Right atrium auricular region (tissue), 2 donors: ENCODE results near the gene PRPF40B. TPM values are rescaled to one million over a fixed set of nuclear protein-coding genes. Genes with fewer than 3 reads are reported as not detected.
A peak's percentile ranks its signal among the peaks of the same experiment; 100 is the strongest.

Experiments used
- DNase-seq: peaks from one replicate; pipeline ENCODE4 v3.0.0-alpha.2; 2019; ENCODE audit warnings: low spot score
- H3K27ac ChIP-seq, 2 donors: fragments of 200-600 bp; sonication (generic); 1 replicate in 1 of 2; 2 replicates in 1 of 2; pipeline ENCODE4 v1.5.1; 2016 to 2019
- H3K27me3 ChIP-seq, 2 donors: fragments of 200-600 bp; sonication (generic); one replicate each; pipeline versions ENCODE4 v1.5.1 to v1.6.0; 2017 to 2019
- H3K36me3 ChIP-seq: fragments of 200-600 bp; sonication (generic); one replicate; pipeline ENCODE4 v1.5.1; 2016
- H3K4me1 ChIP-seq, 2 donors: fragments of 200-600 bp; sonication (generic); one replicate each; pipeline versions ENCODE4 v1.5.1 to v1.6.0; 2017 to 2019
- H3K4me3 ChIP-seq, 2 donors: fragments of 200-600 bp; sonication (generic); 1 replicate in 1 of 2; 2 replicates in 1 of 2; pipeline ENCODE4 v1.5.1; 2017 to 2019; ENCODE audit warnings: mild to moderate bottlenecking in 1 of 2, moderate library complexity in 1 of 2
- H3K9me3 ChIP-seq, 2 donors: fragments of 200-600 bp; sonication (generic); one replicate each; pipeline ENCODE4 v1.5.1; 2019
- total RNA-seq, 2 donors: library from RNA; depleted of rRNA; stranded (reverse); fragments of >200 nt; gene quantifications; one replicate each; pipeline ENCODE4 v1.1.0, GENCODE V29; 2016
- TF ChIP-seq, protein P1 (sequence below), 2 donors: fragments of 200-600 bp; sonication (generic); IDR thresholded peaks; one replicate each; pipeline ENCODE4 v1.5.1; 2019; ENCODE audit warnings: antibody characterized with exemption in 2 of 2

Gene PRPF40B
- total RNA-seq, 2 donors from 2014 or later, result 14.9 to 16.0 TPM

DNA sequence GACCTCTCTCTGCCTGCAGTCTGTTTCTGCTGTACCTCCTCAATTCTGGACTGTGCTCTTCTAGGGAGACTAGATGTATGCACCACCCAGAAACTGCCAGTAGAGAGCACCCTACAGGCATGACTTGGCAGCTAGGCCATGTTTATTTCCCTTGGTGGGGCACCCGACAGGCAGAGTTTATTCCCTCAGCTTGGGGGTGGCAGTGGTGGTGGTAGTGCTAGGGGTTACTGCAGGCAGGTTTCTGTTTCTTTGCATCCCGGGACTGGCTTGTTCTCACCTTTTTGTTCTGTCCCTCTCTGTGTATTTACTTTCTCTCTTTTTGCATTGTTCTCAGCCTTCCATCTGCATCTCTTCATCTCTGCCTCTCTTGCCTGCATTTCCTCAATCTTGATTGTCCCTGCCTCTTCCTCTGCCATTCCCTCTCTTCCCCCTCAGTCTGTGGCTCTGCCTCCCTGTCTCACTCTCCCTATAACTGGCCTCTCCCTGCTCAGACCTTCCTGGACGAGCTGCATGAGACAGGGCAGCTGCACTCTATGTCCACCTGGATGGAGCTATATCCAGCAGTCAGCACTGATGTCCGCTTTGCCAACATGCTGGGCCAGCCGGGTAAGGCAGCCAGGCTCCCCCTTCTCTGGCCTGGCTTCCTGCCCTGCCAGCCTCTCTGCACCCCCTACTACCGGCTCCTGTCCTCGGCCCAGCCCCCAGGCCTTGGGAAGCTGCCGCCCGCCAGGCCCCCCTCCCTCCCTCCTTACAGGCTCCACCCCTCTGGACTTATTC, 13.8 kb downstream of the PRPF40B start:
- Histone ChIP-seq H3K4me1 (peaks cover 0 to 17% of the 10 kb centered on the region in 2 donors), H3K36me3 (peaks cover 26% of the 10 kb centered on the region)
- TF ChIP-seq, protein P1, sequence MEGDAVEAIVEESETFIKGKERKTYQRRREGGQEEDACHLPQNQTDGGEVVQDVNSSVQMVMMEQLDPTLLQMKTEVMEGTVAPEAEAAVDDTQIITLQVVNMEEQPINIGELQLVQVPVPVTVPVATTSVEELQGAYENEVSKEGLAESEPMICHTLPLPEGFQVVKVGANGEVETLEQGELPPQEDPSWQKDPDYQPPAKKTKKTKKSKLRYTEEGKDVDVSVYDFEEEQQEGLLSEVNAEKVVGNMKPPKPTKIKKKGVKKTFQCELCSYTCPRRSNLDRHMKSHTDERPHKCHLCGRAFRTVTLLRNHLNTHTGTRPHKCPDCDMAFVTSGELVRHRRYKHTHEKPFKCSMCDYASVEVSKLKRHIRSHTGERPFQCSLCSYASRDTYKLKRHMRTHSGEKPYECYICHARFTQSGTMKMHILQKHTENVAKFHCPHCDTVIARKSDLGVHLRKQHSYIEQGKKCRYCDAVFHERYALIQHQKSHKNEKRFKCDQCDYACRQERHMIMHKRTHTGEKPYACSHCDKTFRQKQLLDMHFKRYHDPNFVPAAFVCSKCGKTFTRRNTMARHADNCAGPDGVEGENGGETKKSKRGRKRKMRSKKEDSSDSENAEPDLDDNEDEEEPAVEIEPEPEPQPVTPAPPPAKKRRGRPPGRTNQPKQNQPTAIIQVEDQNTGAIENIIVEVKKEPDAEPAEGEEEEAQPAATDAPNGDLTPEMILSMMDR (IDR thresholded peaks at IDR 0.05), result peak; percentile 30 to 74

DNA sequence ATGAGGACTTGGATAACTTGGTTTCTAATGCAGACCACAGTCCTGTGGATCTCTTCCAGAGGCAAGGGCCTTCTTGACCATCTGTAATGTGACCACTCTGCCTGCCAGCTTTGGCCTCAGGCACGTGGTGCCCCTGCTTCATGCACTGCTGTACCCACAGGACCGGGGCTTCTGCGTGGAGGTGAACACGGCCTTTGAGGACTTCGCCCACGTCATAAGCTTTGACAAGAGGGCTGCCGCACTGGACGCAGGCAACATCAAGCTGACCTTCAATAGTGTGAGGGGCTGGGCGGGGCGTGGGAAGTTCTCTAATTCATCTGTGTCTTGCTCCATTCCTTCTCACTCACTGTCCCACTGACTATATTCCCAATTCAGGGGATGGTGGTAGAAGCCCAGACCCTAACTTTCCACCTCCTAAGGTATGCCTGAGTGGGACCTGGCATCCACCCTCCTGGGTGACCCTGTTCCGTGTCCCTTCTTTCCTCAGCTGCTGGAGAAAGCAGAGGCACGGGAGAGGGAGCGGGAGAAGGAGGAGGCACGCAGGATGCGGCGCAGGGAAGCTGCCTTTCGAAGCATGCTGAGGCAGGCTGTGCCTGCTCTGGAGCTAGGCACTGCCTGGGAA, 18.5 kb downstream of the PRPF40B start:
- TF ChIP-seq, protein P1 (IDR thresholded peaks at IDR 0.05), result no peak
- no peak for DNase-seq
- Histone ChIP-seq H3K4me3 (no peak overlapping the region), H3K9me3 (no peaks in the 10 kb centered on the region), H3K4me1 (peaks cover 0 to 33% of the 10 kb centered on the region in 2 donors), H3K27ac (no peak overlapping the region), H3K36me3 (peaks cover 49% of the 10 kb centered on the region), H3K27me3 (no peaks in the 10 kb centered on the region)

More for the DNA sequence above, 13.8 kb downstream of the PRPF40B start:
- Histone ChIP-seq H3K9me3 (no peaks in the 10 kb centered on the region), H3K27ac (peak overlapping the region in 1 of 2 donors; percentile 19), H3K27me3 (no peaks in the 10 kb centered on the region), H3K4me3 (no peak overlapping the region)
- DNase-seq, result no peak

DNA sequence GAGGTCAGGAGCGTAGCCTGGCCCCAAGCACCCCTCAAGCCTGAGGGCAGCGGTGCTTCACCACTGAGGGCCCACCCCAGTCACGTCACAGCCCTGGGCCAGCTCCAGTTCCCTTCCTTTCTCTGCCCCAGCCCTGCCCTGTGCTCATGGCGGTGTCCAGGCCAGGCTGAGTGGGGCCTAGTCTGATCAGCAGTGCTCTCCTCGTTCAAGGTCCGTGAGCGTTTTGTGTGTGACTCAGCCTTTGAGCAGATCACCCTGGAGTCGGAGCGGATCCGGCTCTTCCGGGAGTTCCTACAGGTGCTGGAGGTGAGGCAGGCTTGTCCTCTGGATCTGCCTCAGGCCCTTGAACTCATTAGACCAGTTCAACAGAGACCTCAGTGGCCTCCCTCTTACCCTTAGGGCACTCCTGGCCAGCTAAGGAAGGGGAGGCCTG, 19.0 kb downstream of the PRPF40B start:
- Histone ChIP-seq H3K36me3 (peaks cover 52% of the 10 kb centered on the region), H3K4me3 (no peak overlapping the region), H3K27me3 (no peaks in the 10 kb centered on the region), H3K4me1 (peaks cover 0 to 33% of the 10 kb centered on the region in 2 donors), H3K9me3 (no peaks in the 10 kb centered on the region), H3K27ac (no peak overlapping the region)
- DNase-seq, result no peak
- TF ChIP-seq, protein P1 (IDR thresholded peaks at IDR 0.05), result no peak

DNA sequence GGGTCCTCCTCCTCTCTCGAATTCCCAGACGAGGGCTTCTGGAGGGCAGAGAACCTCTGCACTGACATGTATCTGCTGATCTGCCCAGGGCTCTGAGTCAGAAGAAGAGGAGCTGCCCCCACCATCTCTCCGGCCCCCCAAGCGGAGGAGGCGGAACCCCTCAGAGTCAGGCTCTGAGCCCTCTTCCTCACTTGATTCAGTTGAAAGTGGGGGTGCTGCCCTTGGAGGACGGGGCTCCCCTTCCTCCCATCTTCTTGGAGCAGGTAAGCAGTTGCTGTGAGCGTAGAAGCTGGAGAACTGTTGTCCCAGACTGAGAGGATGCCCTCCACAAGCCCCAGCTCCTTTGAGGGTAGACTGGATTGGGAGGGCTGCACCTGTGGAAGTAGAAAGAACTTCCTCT, 19.8 kb downstream of the PRPF40B start:
- TF ChIP-seq, protein P1 (IDR thresholded peaks at IDR 0.05), result no peak
- DNase-seq, result no peak
- Histone ChIP-seq H3K4me1 (peaks cover 0 to 36% of the 10 kb centered on the region in 2 donors), H3K4me3 (no peak overlapping the region), H3K9me3 (no peaks in the 10 kb centered on the region), H3K27me3 (no peaks in the 10 kb centered on the region), H3K36me3 (peaks cover 52% of the 10 kb centered on the region), H3K27ac (no peak overlapping the region)

DNA sequence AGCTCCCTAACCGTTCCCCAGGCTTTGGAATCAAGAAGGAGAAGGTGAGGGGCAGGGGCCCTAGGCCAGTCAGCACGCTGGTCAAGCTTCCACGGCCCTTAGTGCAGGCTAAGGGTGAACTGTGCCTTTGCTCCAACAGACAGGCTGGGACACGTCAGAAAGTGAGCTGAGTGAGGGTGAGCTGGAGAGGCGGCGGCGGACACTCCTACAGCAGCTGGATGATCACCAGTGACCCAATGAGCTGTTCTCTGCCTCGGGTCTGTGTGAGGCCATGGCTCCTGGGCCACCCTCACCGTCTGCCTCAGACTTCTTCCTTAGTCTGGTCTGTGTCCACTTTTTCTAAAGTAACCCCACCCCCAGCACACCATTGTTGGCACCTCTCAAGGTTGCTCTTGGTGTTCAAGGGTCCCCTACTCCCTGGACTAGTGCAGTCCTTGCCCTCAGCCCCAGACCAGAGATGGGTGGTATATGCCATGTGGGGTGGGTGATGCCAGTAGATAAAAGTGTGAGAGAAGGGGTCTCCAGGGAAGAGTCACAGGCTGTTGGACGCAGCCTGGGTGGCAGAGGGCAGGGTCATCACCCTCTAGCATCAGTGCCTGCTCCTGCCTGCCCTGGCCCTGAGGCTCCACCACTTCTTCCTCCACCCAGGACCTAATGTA, 20.7 kb downstream of the PRPF40B start:
- Histone ChIP-seq H3K27me3 (no peaks in the 10 kb centered on the region), H3K36me3 (peaks cover 55% of the 10 kb centered on the region), H3K4me3 (no peak overlapping the region), H3K9me3 (no peaks in the 10 kb centered on the region), H3K27ac (no peak overlapping the region), H3K4me1 (peaks cover 0 to 46% of the 10 kb centered on the region in 2 donors)
- DNase-seq, result no peak
- TF ChIP-seq, protein P1 (IDR thresholded peaks at IDR 0.05), result no peak
